Measurements from ENCODE around the gene LRP2BP. TPM values are rescaled to one million over a fixed set of nuclear protein-coding genes. Genes with fewer than 3 reads are reported as not detected.

The LRP2BP gene
- total and polyA plus RNA-seq, 2 of the 4 experiments (the other 2 are of a cell fraction): 0.10 to 0.18 TPM

GRCh38 chr4:185390941-185391340 lies 4.8 kb downstream of the LRP2BP start:
- WGBS, 2 experiments (ENCODE audit: extremely low coverage in 2 of 2, insufficient read length in 1 of 2): 86% methylated on average over 2 of the region's 6 CpGs; no CpG with 5 or more reads in 1 of the 2 experiments
- Histone ChIP-seq H2AK5ac (ENCODE audit: low read depth, low read length) (no peak overlapping the region), H2BK5ac (ENCODE audit: low read depth, low read length, poor library complexity, severe bottlenecking) (peak overlapping the region; percentile 11), H3K36me3 (ENCODE audit: control insufficient read depth, insufficient read depth, low read length) (no peaks in the 10 kb centered on the region), H3K79me1 (ENCODE audit: low read depth in 1 of 2, low read length in 2 of 2) (peaks cover 0 to 3% of the 10 kb centered on the region in 2 experiments; a peak in 2 of 4 replicates), H2BK15ac (ENCODE audit: low read depth, low read length) (no peak overlapping the region), H2BK20ac (ENCODE audit: low read depth, low read length) (no peak overlapping the region), H3K18ac (ENCODE audit: low read depth, low read length) (no peak overlapping the region), H3K4me2 (ENCODE audit: low read depth, low read length) (no peak overlapping the region), H3K9ac (ENCODE audit: low read depth, low read length) (no peak overlapping the region), H2AK9ac (replicated peaks; ENCODE audit: low read depth, low read length, poor library complexity) (no peak overlapping the region), H3K9me3 (ENCODE audit: control insufficient read depth, insufficient read depth, low read length) (no peaks in the 10 kb centered on the region), H4K20me1 (ENCODE audit: insufficient read depth, low read length) (no peaks in the 10 kb centered on the region), H3K27me3 (ENCODE audit: control insufficient read depth, insufficient read depth, low read length) (no peaks in the 10 kb centered on the region), H3K27ac (ENCODE audit: insufficient read depth, low read length) (no peak overlapping the region), H3K56ac (ENCODE audit: extremely low read depth, insufficient read depth, low read length) (no peak overlapping the region), H3K4me3 (ENCODE audit: insufficient read depth, low read depth, low read length) (no peak overlapping the region), H3K14ac (replicated peaks; ENCODE audit: low read depth, low read length) (peak overlapping the region; percentile 35; the same call in 1 of the 2 replicates), H3K9me1 (ENCODE audit: insufficient read depth, low read length) (no peaks in the 10 kb centered on the region), H3K4me1 (ENCODE audit: control insufficient read depth, insufficient read depth, low read length) (peaks cover 3% of the 10 kb centered on the region; the same call in 1 of the 2 replicates), H4K91ac (ENCODE audit: insufficient read depth, low read depth, low read length) (no peak overlapping the region), H3K4ac (ENCODE audit: low read depth, low read length) (no peak overlapping the region), H4K8ac (ENCODE audit: low read depth in 2 of 2, low read length in 2 of 2) (no peak overlapping the region), H2BK120ac (ENCODE audit: low read depth, low read length) (peak overlapping the region; percentile 9; the same call in 1 of the 2 replicates), H4K5ac (ENCODE audit: low read depth, low read length) (no peak overlapping the region), H2AFZ (replicated peaks; ENCODE audit: low read length, poor library complexity) (no peak overlapping the region), H3K23ac (ENCODE audit: low read depth, low read length) (no peak overlapping the region)
- ChIA-PET CTCF (no interaction called here), POLR2A (ENCODE audit: unreplicated experiment) (no interaction called here)
- intact Hi-C loops (cut with micrococcal nuclease): no loop called here
- ATAC-seq (ENCODE audit: low read depth) (no peak), DNase-seq (no peak)
- dilution Hi-C loops (cut with HindIII; ENCODE audit: low sequenced_read_pairs, unreplicated experiment): no loop called here
- no peak for TF ChIP-seq NFE2L2 (IDR thresholded peaks at IDR 0.05; ENCODE audit: low read depth, low read length)
- TF ChIP-seq POLR2A (IDR thresholded peaks at IDR 0.05; ENCODE audit: low read depth, low read length): no peak
- TF ChIP-seq, protein P1, sequence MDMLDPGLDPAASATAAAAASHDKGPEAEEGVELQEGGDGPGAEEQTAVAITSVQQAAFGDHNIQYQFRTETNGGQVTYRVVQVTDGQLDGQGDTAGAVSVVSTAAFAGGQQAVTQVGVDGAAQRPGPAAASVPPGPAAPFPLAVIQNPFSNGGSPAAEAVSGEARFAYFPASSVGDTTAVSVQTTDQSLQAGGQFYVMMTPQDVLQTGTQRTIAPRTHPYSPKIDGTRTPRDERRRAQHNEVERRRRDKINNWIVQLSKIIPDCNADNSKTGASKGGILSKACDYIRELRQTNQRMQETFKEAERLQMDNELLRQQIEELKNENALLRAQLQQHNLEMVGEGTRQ (IDR thresholded peaks at IDR 0.05; ENCODE audit: low read depth, low read length): no peak
- no peak for TF ChIP-seq CEBPB (IDR thresholded peaks at IDR 0.05; ENCODE audit: low read depth, low read length)
- TF ChIP-seq RAD21 (IDR thresholded peaks at IDR 0.05; ENCODE audit: low read length): no peak
- TF ChIP-seq CHD1 (IDR thresholded peaks at IDR 0.05; ENCODE audit: low read depth, low read length): no peak
- TF ChIP-seq MAFK (IDR thresholded peaks at IDR 0.05; ENCODE audit: low read depth, low read length): no peak
- TF ChIP-seq, protein P2, sequence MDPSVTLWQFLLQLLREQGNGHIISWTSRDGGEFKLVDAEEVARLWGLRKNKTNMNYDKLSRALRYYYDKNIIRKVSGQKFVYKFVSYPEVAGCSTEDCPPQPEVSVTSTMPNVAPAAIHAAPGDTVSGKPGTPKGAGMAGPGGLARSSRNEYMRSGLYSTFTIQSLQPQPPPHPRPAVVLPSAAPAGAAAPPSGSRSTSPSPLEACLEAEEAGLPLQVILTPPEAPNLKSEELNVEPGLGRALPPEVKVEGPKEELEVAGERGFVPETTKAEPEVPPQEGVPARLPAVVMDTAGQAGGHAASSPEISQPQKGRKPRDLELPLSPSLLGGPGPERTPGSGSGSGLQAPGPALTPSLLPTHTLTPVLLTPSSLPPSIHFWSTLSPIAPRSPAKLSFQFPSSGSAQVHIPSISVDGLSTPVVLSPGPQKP (IDR thresholded peaks at IDR 0.05; ENCODE audit: borderline replicate concordance, low read depth, low read length): no peak
- TF ChIP-seq CTCF (conservative IDR thresholded peaks at IDR 0.05; ENCODE audit: low read depth, low read length): no peak
- no peak for TF ChIP-seq MXI1 (IDR thresholded peaks at IDR 0.05; ENCODE audit: borderline replicate concordance, low read depth, low read length)
- no peak for TF ChIP-seq RFX5 (IDR thresholded peaks at IDR 0.05; ENCODE audit: low read depth, low read length)
- no peak for TF ChIP-seq FOS (IDR thresholded peaks at IDR 0.05; ENCODE audit: low read depth, low read length)
- no peak for TF ChIP-seq MAZ (IDR thresholded peaks at IDR 0.05; ENCODE audit: borderline replicate concordance, low read depth, low read length)
- in situ Hi-C loops (cut with MboI; ENCODE audit: low sequenced_read_pairs): loop anchor here (5.0 kb wide), 1 partner anchor 189 kb away; the partner anchor contains the start of gene CFAP97
- BruUV-seq (replicated peaks): no TSS peak

Data from IMR-90 (cell line).